Peyer's patch (tissue), 4 donors: ENCODE data around the gene TMEM14A. TPM values are rescaled to one million over a fixed set of nuclear protein-coding genes. Genes with fewer than 3 reads are reported as not detected.

Experiments
- DNase-seq, 3 donors: peaks; one replicate each; pipeline ENCODE4 v3.0.0-alpha.2; 2017 to 2019
- H3K27ac ChIP-seq, 4 donors: fragments of 200-600 bp; sonication (generic); one replicate each; pipeline ENCODE4 v1.5.1; 2016 to 2019
- H3K27me3 ChIP-seq, 2 donors: fragments of 200-600 bp; sonication (generic); one replicate each; pipeline ENCODE4 v1.5.1; 2019
- H3K36me3 ChIP-seq, 3 donors: fragments of 200-600 bp; sonication (generic); one replicate each; pipeline ENCODE4 v1.5.1; 2016 to 2019
- H3K4me1 ChIP-seq, 4 donors: fragments of 200-600 bp; sonication (generic); one replicate each; pipeline ENCODE4 v1.5.1; 2016 to 2019
- H3K4me3 ChIP-seq, 4 donors: fragments of 200-600 bp; sonication (generic); 1 replicate in 3 of 4; 2 replicates in 1 of 4; pipeline ENCODE4 v1.5.1; 2016 to 2019; ENCODE audit warnings: mild to moderate bottlenecking in 1 of 4
- H3K9me3 ChIP-seq, 4 donors: fragments of 200-600 bp; sonication (generic); one replicate each; pipeline ENCODE4 v1.5.1; 2016 to 2019; ENCODE audit warnings: mild to moderate bottlenecking in 1 of 4
- POLR2A ChIP-seq, 2 donors: fragments of 450-650 bp; IDR thresholded peaks; one replicate each; pipeline ENCODE4 v1.5.1; 2017; ENCODE audit warnings: antibody characterized with exemption in 2 of 2, mild to moderate bottlenecking in 2 of 2, moderate library complexity in 2 of 2
- total RNA-seq, 4 donors: library from RNA; depleted of rRNA; stranded (reverse); fragments of >200 nt; gene quantifications; one replicate each; pipeline ENCODE4 v1.1.0, GENCODE V29; 2016
- TF ChIP-seq, protein P1 (sequence below), 6 experiments: fragments of 450-650 bp in 4 of 6; fragments of 200-600 bp in 2 of 6; sonication (generic) in 1 of 6; IDR thresholded peaks; one replicate each; pipeline ENCODE4 v1.5.1; 2017 to 2019; ENCODE audit warnings: antibody characterized with exemption in 6 of 6, mild to moderate bottlenecking in 3 of 6, moderate library complexity in 1 of 6

Gene TMEM14A
- total RNA-seq, 4 donors from 2014 or later = 12.4 to 56.0 (median 25.3) TPM

DNA sequence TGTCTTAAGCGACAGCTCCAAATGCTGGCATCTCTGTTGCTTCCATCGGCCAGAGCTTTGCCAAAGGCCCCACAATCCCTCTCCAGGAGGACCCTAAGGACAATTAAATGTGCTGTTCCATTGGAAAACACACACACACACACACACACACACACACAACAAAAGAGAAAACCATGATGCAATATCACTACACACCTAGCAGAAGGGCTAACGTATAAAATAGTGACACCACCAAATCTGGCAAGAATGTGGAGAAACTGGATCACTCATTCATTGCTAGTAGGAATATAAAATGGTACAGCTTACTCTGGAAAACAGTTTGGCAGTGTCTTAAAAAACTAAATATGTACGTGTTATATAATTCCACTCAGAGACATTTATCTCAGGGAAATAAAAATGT is 13.0 kb upstream of the TMEM14A start:
- H3K9me3 ChIP-seq = no peaks in the 10 kb centered on the region
- DNase-seq = no peak
- H3K4me1 ChIP-seq = no peaks in the 10 kb centered on the region
- no peak for TF ChIP-seq POLR2A (IDR thresholded peaks at IDR 0.05)
- TF ChIP-seq, protein P1, sequence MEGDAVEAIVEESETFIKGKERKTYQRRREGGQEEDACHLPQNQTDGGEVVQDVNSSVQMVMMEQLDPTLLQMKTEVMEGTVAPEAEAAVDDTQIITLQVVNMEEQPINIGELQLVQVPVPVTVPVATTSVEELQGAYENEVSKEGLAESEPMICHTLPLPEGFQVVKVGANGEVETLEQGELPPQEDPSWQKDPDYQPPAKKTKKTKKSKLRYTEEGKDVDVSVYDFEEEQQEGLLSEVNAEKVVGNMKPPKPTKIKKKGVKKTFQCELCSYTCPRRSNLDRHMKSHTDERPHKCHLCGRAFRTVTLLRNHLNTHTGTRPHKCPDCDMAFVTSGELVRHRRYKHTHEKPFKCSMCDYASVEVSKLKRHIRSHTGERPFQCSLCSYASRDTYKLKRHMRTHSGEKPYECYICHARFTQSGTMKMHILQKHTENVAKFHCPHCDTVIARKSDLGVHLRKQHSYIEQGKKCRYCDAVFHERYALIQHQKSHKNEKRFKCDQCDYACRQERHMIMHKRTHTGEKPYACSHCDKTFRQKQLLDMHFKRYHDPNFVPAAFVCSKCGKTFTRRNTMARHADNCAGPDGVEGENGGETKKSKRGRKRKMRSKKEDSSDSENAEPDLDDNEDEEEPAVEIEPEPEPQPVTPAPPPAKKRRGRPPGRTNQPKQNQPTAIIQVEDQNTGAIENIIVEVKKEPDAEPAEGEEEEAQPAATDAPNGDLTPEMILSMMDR (IDR thresholded peaks at IDR 0.05) = no peak
- no peak overlapping the region for H3K4me3 ChIP-seq
- H3K36me3 ChIP-seq = no peaks in the 10 kb centered on the region
- H3K27ac ChIP-seq = no peak overlapping the region
- no peaks in the 10 kb centered on the region for H3K27me3 ChIP-seq

DNA sequence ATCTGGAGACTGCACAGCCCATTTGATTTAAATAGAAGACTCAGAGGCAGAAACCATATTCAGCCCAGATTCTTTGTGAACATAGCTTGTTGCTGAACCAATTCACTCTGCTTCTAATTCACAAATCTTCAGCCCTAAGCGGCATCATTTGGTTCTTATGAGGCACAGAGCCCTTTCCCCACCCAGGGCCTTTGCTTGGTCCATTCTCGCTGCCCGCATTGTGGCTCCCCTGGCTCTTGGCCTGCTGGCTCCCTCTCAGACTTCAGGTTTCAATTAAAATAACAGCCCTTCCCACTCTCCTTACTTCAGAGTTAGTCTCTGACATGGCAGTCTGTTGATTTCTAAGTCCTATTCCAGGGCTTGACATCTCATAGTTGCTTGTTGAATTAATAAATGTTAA is 9.4 kb upstream of the TMEM14A start:
- no peak overlapping the region for H3K27ac ChIP-seq
- H3K36me3 ChIP-seq = no peaks in the 10 kb centered on the region
- no peak for TF ChIP-seq POLR2A (IDR thresholded peaks at IDR 0.05)
- TF ChIP-seq, protein P1 (IDR thresholded peaks at IDR 0.05) = no peak
- no peak for DNase-seq
- H3K27me3 ChIP-seq = no peaks in the 10 kb centered on the region
- H3K4me1 ChIP-seq = peaks cover 0 to 26% (median 3%) of the 10 kb centered on the region in 4 donors
- no peak overlapping the region for H3K4me3 ChIP-seq
- no peaks in the 10 kb centered on the region for H3K9me3 ChIP-seq

DNA sequence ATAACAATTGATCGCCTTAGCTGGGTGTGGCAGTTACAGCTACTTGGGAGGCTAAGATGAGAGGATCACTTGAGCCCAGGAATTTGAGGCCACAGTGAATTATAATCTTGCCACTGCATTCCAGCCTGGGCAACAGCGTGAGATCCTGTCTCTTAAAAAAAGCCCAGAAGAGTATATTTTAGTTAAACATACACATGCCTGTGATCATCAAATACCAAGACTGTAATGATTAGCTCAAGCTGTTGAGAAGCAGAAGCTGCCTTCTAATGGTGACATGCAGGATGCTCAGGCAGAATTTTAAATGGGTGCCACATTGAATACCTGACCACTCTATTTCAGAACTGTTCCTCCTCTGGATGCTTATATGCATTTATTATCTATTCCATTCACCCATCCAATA is 8.9 kb upstream of the TMEM14A start:
- Histone ChIP-seq H3K9me3 (no peaks in the 10 kb centered on the region), H3K27me3 (no peaks in the 10 kb centered on the region), H3K36me3 (no peaks in the 10 kb centered on the region), H3K4me3 (no peak overlapping the region), H3K27ac (no peak overlapping the region), H3K4me1 (peaks cover 0 to 31% (median 3%) of the 10 kb centered on the region in 4 donors)
- TF ChIP-seq POLR2A (IDR thresholded peaks at IDR 0.05) = no peak
- TF ChIP-seq, protein P1 (IDR thresholded peaks at IDR 0.05) = no peak
- DNase-seq = no peak

DNA sequence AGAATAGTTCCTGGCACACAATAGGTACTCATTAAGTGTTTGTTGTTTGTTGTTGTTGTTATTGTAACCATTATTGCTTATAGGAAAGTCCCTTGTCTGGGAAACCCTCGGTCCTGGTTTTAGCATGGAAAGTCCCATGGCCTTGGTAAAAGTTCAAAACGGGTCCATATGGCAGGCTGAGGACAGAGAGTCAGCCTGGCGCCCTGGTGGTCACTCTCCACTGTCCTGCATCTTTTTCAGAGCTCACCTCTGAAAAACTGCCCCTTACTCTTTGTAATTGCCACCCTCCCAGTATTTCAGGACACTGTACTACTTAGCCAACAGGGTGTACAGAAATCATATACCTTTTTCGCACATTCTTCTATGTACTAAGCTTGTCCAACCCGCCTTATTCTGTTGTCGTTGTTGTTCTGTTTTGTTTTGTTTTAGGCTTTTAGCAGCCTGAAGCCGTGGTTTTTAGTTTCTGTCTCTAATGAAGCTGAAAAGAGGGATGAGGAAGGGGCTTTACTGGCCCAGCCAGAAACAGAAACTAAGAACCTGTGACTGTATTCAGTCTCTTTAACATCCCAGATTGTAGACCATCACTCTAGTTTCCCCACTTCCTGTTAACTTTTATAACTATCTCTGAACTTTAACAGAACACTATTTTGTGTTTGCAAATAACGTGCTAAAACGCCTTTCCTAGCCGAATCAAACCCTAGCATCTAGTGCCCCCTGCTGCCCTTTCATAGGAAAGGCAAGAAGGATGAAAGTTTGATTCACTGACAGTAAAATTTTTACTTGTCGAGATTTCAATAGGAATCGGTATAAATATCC is 7.6 kb upstream of the TMEM14A start:
- H3K36me3 ChIP-seq = no peaks in the 10 kb centered on the region
- peak overlapping the region; percentile 60 to 93 (median 66) for H3K4me3 ChIP-seq
- no peaks in the 10 kb centered on the region for H3K9me3 ChIP-seq
- peak in 2 of 3 donors; percentile 23 to 76 for DNase-seq
- no peak for TF ChIP-seq POLR2A (IDR thresholded peaks at IDR 0.05)
- TF ChIP-seq, protein P1 (IDR thresholded peaks at IDR 0.05) = peak; percentile 65 to 98 (median 93)
- peaks cover 0 to 31% (median 3%) of the 10 kb centered on the region in 4 donors for H3K4me1 ChIP-seq
- H3K27me3 ChIP-seq = no peaks in the 10 kb centered on the region
- H3K27ac ChIP-seq = peak overlapping the region in 3 of 4 donors; percentile 60 to 77 (median 71)

DNA sequence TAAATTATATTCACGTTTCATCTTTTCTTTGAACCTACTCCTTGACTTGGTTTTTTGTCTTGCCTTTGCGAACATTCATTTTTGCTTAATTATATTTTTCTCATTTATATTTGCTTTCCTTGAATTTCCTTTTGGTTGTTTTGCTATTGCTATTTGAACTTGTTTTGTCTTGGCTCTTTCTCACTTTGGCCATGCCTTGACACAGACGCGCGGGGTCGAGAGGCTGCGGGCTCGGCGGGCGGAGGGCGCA is 7.1 kb upstream of the TMEM14A start:
- DNase-seq = no peak
- Histone ChIP-seq H3K27me3 (no peaks in the 10 kb centered on the region), H3K4me1 (peaks cover 0 to 31% (median 3%) of the 10 kb centered on the region in 4 donors), H3K27ac (peak overlapping the region; percentile 60 to 83 (median 74)), H3K4me3 (peak overlapping the region; percentile 60 to 93 (median 66)), H3K9me3 (no peaks in the 10 kb centered on the region), H3K36me3 (no peaks in the 10 kb centered on the region)
- TF ChIP-seq, protein P1 (IDR thresholded peaks at IDR 0.05) = no peak
- no peak for TF ChIP-seq POLR2A (IDR thresholded peaks at IDR 0.05)
